Activated CD8-positive, alpha-beta memory T cell treated with anti-CD3 and anti-CD28 coated beads, Interleukin-2, amount 50 U/mL, for 24 hours (primary cell): ENCODE data around the gene METAP1D.
"Not testable (repeated sequence)": the region's sequence is repeated elsewhere in the genome, so short reads cannot be mapped to it uniquely, and the experiment has no call there.

Source experiments
- DNase-seq: peaks from one replicate; pipeline ENCODE4 v3.0.0-alpha.2; 2020; ENCODE audit errors: extremely low read depth

METAP1D gene

DNA sequence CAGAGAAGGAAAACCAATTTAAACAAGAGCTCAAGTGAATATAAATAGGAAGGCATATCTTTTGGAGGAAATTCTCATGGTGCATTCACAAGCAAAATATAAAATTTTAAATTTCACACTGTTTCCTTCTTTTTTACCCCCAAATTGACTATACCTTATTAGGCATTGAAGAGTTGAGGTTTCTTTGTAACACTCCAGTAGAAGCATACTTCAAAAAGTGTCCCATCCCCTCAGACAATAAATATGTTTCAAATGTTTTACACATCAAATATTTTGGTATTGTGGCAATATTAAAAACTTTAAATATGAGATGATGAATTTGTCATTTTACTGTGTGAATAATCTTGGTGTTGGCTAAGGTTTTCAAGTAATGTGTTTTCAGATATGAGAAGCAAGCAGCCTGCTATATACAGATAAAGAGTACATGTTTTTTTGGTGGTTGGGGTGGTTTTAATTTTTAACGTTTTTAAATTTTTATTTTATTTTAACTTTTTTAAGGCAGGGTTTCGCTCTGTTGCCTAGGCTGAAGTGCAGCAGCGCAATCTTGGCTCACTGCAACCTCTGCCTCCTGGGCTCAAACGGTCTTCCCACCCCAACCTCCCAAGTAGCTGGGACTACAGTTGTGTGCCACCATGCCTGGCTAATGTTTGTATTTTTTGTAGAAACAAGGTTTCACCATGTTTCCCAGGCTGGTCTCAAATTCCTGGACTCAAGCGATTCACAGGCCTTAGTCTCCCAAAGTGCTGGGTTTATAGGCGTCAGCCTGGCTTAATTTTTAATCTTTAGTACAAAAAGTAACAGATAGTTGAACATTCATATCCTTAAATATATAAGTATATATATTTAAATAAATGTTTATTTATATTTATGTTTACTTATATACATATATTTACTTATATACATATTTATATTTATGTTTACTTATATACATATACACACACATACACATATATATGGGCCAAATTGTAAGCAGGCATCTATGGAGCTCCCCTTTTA is 49.1 kb downstream of the METAP1D start:
- DNase-seq: no peak

DNA sequence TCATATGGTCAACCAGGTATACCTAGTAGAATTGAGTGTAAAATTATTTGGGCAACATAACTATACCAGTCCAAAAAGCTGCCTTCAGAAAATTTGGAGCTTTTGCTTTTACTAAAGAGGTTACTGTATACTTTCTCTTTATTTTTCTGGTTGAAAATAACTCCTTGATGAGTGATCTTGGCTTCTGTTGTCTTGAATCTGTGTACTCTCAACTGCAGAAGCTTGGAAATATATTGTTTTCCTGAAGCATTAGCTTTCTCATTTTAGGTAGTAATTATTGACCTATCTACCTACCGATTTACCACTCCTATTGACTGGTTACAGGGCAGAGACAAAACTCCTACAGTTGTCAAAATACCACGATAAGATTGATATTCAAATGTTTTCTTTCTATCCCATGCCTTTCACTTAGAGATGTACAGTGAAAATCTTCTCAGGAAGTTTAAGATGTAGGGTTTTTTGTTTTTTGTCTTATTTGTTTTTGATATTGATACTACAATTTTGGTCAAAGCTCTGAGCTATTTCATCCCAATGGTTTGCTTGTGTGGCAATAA is 49.9 kb downstream of the METAP1D start:
- DNase-seq: no peak

DNA sequence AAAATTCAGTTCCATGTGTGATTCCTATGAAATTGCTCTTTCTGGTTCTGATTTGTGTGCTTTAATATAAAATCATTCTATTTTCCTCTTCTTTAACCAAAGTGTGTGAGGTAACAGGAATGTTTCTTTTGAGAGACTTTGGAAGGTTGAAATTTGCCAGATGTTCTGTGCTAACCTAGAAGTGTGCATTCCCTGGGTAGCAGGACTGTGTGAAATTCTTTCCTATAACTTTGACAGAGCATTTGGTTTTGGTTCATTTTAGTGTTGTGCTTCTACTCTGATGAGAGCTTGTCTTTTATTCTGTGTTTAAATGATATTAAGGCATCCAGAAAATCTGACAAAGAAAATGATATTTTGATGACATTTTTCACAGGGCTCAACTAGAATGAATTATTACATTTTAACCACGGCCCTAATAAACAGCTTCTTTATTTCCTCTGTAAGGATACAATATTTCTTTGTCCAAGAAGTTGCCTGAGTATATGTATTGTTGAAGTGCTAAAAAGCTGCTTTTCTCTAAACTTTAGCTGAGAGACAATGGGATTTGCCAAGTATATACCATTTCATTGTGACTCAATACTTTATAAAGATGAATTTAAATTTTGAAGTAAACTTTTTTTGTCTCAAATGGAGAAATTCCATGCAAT is 50.8 kb downstream of the METAP1D start:
- no peak for DNase-seq

DNA sequence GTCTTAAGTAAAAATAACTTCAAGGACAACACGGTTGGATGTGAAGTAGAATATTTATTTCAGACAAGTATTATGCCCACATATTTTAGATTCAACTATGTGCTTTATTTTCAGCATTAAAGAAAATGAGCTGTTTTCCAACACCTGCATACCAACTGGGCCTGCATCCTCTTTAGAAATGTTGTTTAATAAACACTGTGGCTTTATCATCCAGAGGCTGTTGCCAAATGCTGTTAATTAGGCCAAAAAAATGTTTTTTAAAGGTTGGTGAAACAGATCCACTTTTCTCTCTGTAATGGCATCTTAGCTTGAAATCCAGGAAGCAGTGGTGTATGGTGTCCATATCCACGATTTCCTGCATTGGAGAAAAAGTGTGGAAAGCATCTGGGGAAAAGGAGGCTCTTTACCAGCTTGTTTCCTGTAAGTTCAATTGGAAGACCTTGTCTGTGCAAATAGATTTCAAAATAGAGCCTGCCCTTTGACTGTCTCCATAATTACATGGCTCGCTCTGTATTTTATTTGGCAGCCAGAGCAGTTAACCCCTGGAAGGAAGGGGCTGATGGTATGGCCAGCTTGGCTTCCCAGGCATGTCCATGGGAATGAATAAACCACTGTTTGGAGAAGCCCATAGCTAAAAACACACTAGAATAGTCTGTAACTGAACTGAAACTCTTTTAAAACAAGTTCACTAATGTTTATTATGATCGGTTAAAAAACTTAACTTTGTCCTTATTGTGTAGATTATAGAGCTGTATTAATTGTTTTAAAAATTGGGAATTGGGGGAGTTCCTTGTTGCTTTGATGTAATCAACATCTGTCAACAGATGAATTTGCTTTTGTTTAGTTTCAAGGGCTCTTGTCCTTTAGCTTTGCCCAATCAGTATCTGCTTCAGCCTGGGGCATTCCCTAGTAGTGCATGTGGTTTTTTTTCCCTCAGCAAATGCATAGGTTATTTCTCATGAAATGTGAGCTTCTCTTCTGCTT is 52.5 kb downstream of the METAP1D start:
- DNase-seq: no peak

DNA sequence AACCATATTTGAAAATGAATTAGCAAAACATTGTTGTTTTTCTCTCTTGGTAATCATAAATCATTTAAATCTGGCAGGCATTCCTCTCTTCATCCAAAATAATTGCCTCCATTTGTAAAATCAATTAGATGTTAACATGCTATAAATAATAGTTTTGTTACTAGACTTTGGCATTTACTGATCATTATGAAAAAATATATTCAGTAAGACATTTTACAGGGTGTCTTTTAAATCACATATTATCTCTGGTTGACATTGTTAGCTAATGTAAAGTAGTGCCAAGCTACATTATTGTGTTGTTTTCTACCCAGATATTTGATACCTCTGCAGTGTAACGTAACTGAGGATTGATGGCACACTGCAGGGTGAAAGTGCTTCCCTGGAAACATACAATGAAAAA is 53.7 kb downstream of the METAP1D start:
- no peak for DNase-seq

DNA sequence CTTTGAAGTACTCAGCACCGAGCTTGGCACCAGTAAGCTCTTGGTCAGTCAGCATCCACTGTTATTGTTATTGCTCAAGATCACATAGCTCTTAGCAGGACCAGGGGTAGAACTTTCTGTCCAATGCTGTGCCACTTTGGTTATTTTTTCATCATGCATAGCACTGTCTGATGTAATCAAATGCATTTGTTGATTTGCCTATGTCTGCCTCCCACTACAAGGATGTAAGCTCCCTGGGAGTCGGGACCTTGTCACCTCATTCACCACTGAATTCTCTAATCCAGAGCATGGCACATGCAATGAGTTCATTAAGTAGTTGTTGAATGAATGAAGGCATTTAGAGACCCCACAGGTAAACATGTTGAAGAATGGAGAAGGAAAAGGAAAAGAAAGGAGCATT is 56.5 kb downstream of the METAP1D start:
- DNase-seq: no peak

DNA sequence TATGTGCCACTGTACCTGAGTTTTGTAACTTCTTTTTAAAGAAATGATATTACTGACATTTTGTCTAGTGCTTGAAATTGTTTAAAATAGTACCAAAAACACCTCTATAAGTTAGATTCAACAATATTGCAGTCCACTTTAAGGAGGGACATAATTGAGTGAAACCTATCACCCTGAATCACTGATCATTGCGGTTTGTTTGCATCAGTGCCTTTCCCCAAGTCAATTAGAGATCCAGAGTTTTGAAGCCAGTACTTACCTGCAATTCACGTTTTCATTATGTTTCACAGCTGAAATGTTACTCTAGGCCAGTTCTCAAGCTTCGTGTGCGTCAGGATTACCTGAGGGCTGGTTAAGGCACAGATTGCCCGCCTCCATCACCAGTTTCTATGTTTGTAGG is 58.9 kb downstream of the METAP1D start:
- DNase-seq: no peak

DNA sequence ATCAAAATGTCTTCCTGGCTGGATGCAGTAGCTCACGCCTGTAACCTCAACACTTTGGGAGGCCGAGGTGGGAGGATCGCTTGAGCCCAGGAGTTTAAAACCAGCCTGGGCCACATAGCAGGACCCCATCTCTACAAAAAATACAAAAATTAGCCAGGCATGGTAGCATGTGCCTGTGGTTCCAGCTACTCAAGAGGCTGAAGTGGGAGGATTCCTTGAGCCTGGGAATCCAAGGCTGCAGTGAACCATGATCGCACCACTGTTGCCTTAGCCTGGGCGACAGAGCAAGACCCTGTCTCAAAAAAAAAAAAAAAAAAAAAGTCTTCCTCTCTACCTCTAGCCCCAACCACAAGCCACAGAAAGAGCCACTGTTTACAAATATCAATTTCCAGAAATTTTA is 60.4 kb downstream of the METAP1D start:
- DNase-seq: not testable (repeated sequence)

DNA sequence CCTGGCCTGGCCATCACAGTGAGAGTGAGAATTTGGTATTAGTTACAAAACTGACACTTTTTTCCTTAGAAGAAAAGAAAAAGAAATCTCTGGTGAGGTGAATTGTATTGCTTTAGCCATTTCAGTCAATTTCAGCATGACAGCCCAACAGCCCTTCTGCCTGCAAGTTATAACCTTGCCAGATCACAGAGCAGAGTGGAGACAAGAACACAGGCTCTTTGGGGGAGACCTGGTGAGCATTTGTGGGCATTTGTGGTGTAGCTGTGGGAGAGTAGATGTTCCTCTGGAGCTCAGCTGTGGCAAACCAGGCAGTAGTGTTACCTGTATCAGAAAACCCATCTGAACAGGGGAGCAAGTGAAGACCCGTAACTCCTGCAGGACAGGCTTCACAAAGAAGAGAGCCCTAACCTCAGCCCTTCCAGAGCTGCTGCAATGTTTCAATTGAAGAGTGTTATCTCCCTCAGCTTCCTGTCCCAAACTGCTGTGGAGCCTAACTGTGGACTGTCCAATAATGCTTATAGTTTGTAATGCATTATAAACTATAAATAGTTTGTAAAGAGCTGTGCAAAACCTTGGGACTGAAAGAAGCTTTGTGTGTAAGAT is 62.8 kb downstream of the METAP1D start:
- DNase-seq: no peak

DNA sequence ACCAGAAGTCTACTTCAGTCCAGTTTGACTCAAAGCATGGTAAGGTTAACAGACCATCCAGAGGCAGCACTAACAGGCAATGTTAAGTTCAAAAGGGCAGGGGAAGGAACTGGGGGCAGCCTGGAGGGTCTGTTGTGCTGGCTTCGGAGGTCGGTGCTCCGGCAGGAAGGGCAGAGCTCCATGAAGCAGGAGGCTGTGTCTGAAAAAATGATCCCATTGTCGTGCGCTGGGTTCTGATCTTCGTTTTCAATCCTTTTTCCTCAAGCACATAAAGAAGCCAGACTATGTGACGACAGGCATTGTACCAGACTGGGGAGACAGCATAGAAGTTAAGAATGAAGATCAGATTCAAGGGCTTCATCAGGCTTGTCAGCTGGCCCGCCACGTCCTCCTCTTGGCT is 63.7 kb downstream of the METAP1D start:
- DNase-seq: no peak

DNA sequence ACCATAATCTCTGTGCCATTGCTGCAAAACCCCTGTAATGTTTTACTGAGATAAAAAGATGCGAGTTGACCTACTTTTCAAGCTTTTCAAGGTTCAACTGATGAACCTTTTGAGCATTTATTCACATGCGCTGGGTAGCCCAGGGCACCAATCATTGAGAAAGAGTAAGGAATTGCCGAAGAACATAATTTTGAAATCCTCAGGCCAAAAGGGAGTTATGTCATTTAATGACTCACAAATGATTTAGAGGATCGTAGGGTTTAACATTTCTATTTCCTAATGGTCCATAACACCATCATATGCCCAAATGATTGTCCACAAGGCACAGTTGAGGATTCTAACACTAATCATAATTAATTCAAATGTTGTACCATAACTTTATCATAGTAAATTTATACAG is 65.4 kb downstream of the METAP1D start:
- no peak for DNase-seq

DNA sequence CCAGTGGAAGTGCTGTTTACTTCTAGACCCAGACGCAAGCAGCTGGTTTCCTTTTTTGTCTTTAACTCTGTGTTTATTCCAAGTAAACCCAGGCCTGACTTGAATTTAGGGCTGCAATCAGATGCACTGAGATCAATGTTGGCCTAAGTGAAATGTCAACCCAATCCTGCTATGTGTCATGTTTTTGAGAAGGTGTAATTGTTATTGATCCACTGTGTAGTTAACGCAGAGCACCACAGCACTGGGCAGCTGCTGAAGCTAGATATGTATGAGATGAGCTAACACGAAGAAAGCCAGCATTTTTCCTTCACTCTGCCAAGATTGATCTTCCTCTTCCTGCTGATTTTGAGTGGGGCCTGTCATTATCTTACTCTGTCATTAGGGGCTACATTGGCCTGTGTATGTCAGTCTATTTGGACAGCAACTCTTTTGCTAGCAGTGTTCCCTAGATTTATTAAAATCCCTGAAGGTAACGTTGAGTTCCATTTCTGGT is 66.7 kb downstream of the METAP1D start:
- no peak for DNase-seq

DNA sequence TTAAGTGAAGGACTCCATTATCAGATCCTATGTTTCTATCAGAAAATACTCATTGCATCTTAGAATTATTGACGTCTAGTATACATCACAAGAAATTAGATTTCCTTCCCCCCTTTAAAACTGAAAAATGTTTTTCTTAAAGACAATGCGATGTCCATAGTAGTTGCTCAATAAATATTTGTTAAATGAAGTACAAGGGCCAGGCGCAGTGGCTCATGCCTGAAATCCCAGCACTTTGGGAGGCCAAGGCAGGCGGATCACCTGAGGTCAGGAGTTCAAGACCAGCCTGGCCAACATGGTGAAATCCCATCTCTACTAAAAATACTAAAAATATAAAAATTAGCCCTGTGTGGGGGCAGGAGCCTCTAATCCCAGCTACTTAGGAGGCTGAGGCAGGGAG is 68.2 kb downstream of the METAP1D start:
- not testable (repeated sequence) for DNase-seq

DNA sequence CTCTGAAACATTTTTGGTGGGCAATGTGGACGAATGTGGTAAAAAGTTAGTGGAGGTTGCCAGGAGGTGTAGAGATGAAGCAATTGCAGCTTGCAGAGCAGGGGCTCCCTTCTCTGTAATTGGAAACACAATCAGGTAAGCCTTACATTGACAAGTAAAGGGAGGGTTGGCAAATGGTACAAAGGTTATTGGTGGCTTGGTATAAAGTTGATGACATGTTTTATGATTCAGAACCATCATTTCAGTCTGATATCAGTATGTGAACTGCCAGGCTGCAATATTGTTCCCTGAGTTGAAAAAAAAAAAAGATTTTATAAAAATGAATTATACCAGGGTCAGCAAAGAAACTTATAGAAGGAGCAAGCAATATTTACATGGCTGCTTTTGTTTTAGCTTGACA is 71.2 kb downstream of the METAP1D start:
- DNase-seq: no peak

DNA sequence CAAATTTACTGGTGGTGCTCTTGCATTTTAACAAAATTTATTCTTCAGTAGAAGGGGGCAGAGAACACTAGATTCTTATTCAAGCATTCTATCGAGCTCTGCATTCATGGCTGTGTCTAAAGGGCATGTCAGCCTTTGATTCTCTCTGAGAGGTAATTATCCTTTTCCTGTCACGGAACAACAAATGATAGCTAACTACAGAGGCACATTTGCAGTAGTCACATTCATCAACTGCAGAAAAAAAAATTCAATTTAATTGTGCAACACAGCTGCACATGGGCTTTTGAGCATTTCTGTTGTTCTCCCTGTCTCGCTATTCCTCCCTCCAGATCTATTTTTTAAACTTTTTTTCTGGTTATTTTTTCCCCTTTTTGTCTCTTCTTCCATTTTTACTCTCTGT is 72.5 kb downstream of the METAP1D start:
- DNase-seq: no peak

DNA sequence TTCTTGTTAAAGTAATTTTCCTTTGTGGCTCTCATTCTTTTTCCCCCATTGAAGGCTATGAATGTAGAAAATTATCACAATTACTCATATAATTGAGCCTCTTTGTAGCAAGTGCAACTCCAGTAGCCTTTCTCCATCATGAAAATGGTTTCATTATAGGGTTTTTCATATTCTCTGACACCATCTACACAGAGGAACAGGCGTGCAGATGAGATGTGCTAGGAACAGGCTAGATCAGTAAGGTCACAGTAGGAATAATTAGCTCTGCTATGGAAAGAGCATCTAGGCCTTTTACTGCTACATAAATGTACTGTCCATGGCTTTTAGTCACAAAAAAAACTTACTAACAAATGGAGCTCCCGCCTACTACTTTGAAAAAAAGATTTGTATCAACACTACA is 73.0 kb downstream of the METAP1D start:
- no peak for DNase-seq

DNA sequence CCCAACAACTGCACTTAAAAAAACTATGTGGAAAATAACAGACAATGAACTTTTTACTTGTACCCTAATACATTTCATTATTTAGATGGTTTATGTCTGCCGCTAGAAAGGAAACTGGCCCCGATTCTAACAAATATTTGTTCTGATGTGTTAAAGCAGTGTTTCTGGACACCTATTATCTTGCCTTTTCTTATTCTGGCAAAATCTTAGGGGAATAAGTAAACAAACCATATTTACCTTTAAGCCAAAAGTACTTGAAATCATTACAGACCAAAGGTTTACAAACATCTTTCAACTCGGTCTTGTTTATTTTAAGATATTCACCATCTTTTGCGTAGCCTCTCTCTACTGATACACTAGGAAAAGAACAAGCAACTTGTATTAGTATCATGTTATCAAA is 73.8 kb downstream of the METAP1D start:
- DNase-seq: no peak

DNA sequence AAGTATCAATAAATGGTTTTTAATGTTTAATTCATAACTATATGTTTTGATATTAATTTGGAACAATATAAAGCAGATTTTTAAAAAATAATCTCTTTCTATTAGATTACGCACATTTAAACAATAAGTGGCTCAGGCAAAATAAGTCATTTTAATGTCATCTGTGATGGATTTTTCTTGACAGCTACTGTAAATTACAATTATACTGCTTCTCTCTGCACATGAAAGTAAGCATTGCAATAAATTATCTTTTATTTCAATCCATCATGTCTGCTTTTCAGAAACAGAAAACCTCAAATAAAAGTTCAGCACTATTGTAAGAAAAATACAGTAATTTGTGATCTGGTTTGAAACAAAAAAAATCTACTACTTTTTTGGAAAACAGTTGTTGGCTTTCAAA is 74.5 kb downstream of the METAP1D start:
- no peak for DNase-seq

DNA sequence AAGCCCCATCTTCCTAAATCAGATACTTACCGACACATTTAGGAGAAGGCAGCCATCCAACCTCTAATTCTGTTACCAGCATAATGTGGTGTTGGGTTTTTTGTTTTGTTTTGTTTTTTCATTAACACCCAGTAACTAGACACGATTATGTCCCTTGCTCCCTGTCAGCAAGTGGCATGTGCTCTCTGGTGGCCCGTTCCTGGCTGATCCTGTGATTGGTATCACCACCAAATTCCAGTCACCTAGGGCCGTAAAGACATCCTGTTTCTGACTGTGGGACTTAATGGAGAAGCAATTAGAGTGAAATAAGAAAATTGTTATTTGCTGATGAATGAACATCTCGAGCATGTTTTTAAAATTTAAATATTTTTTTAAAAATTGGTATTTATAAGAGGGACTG is 79.7 kb downstream of the METAP1D start:
- no peak for DNase-seq

DNA sequence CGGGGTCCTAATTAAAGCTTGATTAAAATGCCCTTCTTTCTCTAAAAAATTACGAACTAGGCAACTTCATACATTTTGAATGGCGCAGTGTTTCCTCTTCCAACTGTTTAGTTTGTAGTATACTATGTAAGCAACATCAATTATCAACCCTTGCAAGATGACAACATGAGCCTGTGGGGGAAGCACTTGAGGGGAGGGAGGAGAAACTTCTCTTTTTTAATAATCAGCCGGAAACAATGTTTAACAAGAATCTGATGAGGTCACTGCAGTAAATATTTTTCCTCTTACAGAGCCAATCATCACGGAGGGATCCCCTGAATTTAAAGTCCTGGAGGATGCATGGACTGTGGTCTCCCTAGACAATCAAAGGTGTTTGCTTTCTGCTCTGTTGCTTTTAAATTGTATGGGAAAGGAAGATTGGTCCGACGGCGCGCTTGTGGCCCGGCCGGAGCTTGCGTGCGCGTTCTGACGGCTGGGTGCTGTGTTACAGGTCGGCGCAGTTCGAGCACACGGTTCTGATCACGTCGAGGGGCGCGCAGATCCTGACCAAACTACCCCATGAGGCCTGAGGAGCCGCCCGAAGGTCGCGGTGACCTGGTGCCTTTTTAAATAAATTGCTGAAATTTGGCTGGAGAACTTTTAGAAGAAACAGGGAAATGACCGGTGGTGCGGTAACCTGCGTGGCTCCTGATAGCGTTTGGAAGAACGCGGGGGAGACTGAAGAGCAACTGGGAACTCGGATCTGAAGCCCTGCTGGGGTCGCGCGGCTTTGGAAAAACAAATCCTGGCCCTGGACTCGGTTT is 80.3 kb downstream of the METAP1D start:
- no peak for DNase-seq
